ENCODE measurements around the gene EIF2S2. TPM values are rescaled to one million over a fixed set of nuclear protein-coding genes. Genes with fewer than 3 reads are reported as not detected.

Gene EIF2S2

DNA sequence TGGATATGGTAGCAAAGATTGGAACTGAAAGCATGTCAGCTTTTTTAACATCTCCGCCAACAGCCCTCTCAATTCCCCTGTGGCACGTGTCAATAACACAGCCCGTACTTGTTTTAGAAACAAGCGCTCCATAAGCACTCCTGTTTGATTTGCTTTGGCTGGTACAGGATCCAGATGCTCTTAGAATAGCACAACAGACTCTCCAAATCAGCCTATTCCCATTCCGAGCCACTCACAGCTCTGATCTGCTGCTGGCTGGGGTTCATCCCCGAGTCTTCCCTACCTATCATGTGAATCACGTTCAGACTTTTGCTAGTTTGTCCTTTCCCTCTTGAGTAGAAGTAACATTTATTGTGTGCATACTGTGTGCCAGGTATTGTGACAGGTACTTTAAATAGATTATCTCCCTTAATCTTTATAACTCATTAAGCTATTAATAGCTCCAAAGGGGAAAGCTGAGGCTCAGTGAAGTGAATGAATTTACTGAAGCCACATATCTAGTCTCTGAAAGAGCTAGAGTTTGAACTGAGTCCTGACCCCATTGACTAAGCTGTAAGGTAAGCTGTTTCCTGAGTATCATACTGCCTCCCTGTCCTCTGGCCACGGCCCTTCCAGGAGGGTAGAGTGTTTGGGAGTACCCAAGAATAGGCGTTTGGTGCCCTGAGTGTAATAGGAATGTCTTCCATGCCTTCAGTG, 71.6 kb downstream of the EIF2S2 start:
- Histone ChIP-seq H3K79me1 (replicated peaks; ENCODE audit: low read length, poor library complexity, severe bottlenecking) (peaks cover 41% of the 10 kb centered on the region), H3K27ac (ENCODE audit: low read length, poor library complexity, severe bottlenecking) (no peak overlapping the region), H3K14ac (ENCODE audit: low read length in 2 of 2) (no peak overlapping the region), H3K4ac (ENCODE audit: low read depth in 1 of 2, low read length in 2 of 2) (no peak overlapping the region), H2BK15ac (ENCODE audit: low read depth, poor library complexity, severe bottlenecking) (no peak overlapping the region), H3K36me3 (ENCODE audit: control insufficient read depth in 1 of 2, insufficient read depth in 2 of 2, low read depth in 1 of 2, low read length in 2 of 2) (peaks cover 3% of the 10 kb centered on the region in 2 experiments), H2AFZ (ENCODE audit: low read depth, low read length) (no peak overlapping the region), H3K4me1 (ENCODE audit: control insufficient read depth, insufficient read depth, low read depth, low read length) (peaks cover 3% of the 10 kb centered on the region), H2BK120ac (ENCODE audit: low read depth, low read length) (no peak overlapping the region), H3K4me3 (ENCODE audit: insufficient read depth in 1 of 2, low read depth in 1 of 2, low read length in 2 of 2) (no peak overlapping the region), H3K4me2 (ENCODE audit: low read length, poor library complexity, severe bottlenecking) (no peak overlapping the region), H2BK12ac (ENCODE audit: low read length in 2 of 2) (no peak overlapping the region), H2BK5ac (ENCODE audit: low read depth, low read length, poor library complexity, severe bottlenecking) (no peak overlapping the region), H3K9ac (ENCODE audit: low read length) (no peak overlapping the region), H3K9me3 (ENCODE audit: control insufficient read depth, low read length) (no peaks in the 10 kb centered on the region), H3K23ac (ENCODE audit: low read length in 2 of 2) (no peak overlapping the region), H4K8ac (ENCODE audit: low read length) (no peak overlapping the region), H4K91ac (ENCODE audit: low read length) (no peak overlapping the region), H3K27me3 (ENCODE audit: control insufficient read depth in 1 of 2, insufficient read depth in 1 of 2, low read length in 2 of 2) (no peaks in the 10 kb centered on the region), H3K18ac (ENCODE audit: low read depth in 1 of 2, low read length in 2 of 2) (no peak overlapping the region), H2AK5ac (ENCODE audit: low read length, severe bottlenecking) (no peak overlapping the region)
- WGBS, result 95% methylated on average over 8 of the region's 9 CpGs
- DNase-seq, result no peak

Small RNA genes within 50 kb of the gene (small RNA-seq; reads per million reads assigned to genes)
- gene MIR4755 (ENCODE audit: low read depth), result not detected
